ENCODE data around the gene KCNQ1.
A peak's percentile ranks its signal among the peaks of the same experiment; 100 is the strongest.

The KCNQ1 gene

GRCh38 chr11:2693271-2694261 lies 248.8 kb downstream of the KCNQ1 start:
- DNase-seq = no peak

- no peak for DNase-seq
Measured at GRCh38 chr11:2694495-2694894, 249.7 kb downstream of the KCNQ1 start.

DNA sequence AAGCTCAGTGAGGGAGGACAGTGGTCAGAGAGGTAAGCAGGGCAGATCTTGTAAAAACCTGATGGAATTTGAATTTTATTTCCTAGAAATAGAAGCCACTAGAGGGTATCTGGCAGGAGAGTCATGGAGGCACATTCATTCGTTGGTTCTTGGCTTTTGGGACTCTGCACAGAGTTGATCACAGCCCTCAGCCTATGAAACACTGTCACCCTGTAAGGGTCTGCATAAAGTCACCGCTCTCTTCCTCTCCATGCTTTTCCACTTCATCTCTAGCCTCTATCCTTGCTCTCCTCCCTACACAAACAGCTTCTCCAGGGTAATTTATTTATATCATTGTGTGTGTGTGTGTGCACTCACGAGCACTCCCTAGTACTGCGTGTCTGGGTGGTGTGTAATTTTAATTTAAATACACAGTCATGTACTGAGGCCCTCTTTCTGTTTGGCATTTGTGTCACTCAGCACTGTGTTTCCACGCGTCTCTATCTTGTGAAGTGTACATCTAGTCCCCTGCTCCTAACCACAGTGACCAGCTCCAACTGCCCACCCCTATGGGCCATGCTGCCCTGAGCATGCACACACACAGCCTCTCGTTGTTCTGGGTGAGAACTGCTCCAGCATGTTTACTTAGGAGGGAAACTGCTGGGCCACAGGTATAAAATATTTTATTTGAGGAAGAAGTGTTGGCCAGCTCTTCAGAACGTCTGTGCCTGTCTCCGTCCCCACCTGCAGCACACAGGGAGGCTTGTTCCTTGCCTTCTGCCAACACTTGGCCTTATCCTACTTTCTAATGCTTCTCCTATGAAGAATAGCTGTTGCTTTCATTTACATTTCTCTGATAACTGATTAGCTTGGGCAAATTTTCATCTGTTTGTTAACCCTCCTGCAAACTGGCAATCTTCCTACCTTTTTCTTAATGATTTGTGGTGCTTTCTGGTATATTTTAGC lies 250.5 kb downstream of the KCNQ1 start:
- no peak for DNase-seq

- DNase-seq = no peak
Measured at GRCh38 chr11:2696455-2696854, 251.6 kb downstream of the KCNQ1 start.

DNA sequence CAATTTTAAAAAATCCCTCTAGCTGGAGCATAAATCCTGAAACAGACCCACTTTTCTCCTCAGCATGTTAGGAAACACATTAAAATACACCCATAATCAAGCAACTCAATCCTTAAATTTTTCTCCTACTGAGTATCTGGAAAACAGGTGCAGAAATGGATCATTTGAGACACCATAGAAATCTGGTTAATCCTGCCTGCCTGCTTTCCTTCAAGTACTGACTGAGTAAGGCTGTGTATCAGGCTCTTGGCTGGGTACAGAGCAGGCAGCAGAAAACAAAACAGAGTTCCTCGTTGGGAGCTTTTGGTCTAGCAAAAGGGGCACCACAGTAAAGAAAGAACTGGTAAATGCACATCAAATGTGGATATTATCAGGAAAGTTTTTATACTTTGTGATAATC lies 253.1 kb downstream of the KCNQ1 start:
- DNase-seq = no peak

DNA sequence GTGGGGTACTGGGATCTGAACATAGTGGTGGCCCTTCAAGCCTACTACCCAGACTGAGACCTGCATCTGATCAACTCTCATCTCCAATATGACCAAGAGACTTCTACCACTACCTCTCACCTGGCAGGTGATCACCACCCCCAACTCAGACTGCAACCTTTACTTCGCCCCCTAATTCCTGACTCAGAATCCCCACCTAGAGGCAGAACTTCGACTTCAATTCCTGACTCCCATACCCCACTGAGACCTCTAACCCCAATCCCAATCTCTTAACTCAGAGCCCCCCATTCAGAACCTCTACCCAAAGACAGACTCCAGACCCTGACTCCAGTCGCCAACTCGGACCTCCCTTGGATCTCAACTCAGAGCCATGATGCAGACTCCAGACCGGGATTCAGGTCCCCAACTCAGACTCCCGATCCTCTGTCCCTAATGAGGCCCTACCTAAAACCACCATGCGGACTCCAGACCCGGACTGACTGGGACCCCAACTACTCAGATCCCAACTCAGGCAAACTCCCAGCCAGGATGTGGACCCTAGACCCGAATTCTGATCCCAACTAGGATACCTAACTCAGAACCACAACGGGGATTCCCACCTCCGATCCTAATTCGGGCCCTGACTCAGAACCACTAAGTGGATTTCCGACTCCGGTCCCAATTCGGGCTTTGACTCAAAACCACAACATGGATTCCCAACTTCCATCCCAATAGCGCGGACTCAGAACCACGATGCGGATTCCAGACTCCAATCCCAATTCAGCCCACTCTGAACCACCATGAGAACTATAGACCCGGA lies 253.8 kb downstream of the KCNQ1 start:
- no peak for DNase-seq

DNA sequence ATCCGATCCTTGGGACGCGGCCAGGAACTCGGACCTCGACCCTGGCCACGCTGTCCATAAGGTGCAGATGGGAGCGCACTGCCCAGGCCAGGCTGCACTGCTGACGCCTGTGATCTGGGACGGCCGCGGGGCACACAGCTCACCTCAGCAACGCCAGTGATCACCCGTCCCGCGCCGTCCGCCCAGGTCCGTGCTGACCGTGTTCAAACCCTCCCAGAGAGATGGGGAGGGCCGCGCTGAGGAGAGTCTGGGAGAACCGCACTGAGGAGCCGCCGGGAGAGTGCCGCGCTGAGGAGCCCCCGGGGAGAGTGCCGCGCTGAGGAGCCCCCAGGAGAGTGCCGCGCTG lies 254.3 kb downstream of the KCNQ1 start:
- DNase-seq = no peak

- peak; percentile 43 for DNase-seq
Measured at GRCh38 chr11:2699531-2700414, 255.0 kb downstream of the KCNQ1 start, which contains the start of gene KCNQ1OT1. Gene KCNQ1OT1 (minus strand): TSS chr11:2699994.

- DNase-seq = no peak
Measured at GRCh38 chr11:2700415-2701211, 255.8 kb downstream of the KCNQ1 start.

- DNase-seq = no peak
Measured at GRCh38 chr11:2701230-2701629, 256.4 kb downstream of the KCNQ1 start.

GRCh38 chr11:2701898-2702434 lies 257.2 kb downstream of the KCNQ1 start:
- DNase-seq = no peak

GRCh38 chr11:2702771-2703362 lies 258.1 kb downstream of the KCNQ1 start:
- no peak for DNase-seq

- no peak for DNase-seq
Measured at GRCh38 chr11:2703363-2704141, 258.7 kb downstream of the KCNQ1 start.

DNA sequence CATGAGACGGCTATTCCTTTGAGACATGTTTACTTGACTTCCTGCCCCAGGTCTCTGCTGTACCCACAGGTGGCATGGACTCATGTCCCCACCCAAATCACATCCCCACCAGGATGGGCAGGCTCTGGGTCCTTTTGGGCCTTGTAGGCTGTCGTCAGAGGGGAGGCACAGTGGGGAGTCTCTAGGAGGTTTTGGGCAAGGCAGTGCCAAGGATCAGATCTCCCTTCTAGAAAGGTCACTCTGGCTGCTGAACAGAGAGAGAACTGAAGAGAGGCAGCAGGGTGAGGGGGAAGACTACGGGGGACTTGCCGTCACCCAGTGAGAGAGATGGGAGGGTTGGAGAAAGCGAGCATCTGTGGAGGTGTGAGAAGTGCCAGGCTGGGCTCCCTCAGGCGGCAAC lies 259.5 kb downstream of the KCNQ1 start:
- no peak for DNase-seq

DNA sequence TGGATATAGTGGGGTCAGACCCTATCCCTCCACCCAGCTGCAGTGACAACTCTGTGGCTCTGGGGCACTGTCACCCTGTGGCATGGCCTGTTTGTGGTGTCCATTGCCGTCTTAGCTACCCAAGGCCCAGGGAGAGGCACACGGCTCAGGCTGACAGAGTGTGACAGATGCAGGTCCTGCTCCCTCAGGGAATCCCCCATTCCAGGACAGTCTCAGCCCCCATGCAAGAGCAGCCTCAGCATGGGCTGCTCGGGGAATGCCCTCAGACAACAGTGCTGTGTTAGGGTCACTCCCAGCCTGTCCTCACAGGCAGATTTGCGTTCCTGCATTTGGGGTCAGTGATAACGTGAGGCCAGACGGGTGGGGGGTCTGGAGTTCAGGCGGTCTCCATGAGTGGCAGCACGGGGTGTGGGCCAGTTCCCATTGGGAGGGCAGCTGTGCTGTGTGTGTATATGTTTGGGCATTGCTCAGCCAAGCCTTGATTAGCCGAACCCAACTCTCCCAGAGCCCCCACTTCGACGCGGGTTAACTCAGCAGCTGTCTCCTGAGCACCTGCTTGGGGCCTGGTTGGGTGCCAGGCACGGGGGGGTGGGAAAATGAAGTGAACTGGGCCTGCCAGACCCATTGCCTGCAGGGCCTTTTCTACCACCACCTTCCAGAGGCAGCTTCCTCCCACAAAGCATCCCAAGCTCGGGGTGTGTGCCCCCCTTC lies 260.2 kb downstream of the KCNQ1 start:
- DNase-seq = no peak

DNA sequence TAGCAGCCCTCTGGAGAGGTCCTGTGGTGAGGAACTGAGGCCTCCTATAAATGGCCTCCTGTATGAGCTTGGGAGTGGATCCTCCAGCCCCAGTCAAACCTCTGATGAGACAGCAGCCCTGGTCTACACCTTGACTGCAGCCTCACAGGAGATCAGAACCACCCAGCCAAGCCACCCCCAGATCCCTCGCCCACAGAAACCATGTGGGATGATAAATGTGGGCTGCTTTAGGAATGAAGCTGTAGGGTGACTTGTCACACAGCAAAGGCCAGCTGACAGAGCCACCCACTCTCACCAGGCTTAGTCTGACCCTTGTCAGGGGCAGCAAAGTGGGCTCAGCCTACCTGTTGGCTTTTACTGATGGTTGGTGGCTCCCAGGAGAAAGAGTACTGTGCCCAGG lies 261.5 kb downstream of the KCNQ1 start:
- DNase-seq = no peak

DNA sequence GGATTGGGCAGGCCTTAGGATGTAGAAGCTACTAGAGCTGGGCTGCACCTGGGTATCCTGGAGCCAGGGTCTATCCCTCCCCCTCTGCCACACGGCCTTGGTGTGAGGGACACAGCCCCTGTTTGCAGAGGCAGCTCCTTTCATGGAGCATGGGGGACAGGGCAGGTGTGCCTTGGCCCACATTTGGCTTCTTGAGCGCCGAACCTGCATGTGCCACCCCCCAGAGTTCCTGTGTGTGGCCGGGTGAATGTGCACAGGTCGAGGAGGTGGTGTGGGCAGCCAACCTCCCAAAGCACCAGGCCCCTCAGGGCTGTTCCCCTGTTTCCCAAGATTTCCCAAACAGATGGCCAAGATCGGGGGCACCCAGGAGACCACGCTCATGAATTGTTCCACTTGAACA lies 262.9 kb downstream of the KCNQ1 start:
- no peak for DNase-seq

GRCh38 chr11:2708151-2708581 lies 263.4 kb downstream of the KCNQ1 start:
- no peak for DNase-seq

Data from amniotic stem cell (primary cell).